SW480 (cell line): ENCODE data around the gene TNRC6B.
"Not testable (repeated sequence)": the region's sequence is repeated elsewhere in the genome, so short reads cannot be mapped to it uniquely, and the experiment has no call there.

Experiments
- DNase-seq: peaks from one replicate; pipeline ENCODE4 v3.0.0-alpha.2; 2016; ENCODE audit warnings: low spot score

The TNRC6B gene, protein sequence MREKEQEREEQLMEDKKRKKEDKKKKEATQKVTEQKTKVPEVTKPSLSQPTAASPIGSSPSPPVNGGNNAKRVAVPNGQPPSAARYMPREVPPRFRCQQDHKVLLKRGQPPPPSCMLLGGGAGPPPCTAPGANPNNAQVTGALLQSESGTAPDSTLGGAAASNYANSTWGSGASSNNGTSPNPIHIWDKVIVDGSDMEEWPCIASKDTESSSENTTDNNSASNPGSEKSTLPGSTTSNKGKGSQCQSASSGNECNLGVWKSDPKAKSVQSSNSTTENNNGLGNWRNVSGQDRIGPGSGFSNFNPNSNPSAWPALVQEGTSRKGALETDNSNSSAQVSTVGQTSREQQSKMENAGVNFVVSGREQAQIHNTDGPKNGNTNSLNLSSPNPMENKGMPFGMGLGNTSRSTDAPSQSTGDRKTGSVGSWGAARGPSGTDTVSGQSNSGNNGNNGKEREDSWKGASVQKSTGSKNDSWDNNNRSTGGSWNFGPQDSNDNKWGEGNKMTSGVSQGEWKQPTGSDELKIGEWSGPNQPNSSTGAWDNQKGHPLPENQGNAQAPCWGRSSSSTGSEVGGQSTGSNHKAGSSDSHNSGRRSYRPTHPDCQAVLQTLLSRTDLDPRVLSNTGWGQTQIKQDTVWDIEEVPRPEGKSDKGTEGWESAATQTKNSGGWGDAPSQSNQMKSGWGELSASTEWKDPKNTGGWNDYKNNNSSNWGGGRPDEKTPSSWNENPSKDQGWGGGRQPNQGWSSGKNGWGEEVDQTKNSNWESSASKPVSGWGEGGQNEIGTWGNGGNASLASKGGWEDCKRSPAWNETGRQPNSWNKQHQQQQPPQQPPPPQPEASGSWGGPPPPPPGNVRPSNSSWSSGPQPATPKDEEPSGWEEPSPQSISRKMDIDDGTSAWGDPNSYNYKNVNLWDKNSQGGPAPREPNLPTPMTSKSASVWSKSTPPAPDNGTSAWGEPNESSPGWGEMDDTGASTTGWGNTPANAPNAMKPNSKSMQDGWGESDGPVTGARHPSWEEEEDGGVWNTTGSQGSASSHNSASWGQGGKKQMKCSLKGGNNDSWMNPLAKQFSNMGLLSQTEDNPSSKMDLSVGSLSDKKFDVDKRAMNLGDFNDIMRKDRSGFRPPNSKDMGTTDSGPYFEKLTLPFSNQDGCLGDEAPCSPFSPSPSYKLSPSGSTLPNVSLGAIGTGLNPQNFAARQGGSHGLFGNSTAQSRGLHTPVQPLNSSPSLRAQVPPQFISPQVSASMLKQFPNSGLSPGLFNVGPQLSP (N-terminal part only)

DNA sequence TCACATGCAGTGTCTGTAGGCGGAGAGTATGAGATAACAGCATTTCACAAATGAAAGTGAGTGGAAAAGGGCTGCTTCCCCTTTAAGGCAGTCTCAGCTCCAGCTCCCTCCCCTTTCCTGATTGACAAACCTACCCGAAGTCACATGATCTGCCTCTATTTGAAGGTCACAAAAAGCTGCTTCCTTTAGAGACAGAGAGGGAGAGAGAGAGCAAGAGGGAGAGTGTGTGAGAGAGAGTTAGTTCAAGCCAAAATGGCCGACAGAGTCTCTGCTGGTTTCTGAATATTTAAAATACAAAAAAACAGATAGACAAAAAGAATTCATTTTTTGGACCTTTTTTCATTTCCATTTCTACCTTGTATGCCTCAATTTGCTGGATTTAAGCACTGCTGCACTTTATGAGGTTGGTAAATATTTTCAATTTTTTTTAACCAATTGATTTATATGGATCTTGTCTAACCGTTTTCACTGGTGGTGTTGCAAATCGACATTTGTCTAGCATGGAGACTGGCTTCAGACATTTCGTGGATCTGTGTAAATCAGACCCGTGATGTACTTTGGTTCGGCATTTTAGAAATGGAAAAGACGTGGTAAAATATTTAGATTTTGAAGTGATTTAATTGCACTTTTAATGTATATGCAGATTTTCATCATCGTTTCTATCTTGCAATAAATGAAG is at the start of gene TNRC6B:
TSS of gene TNRC6B (plus strand) at position 188 of the 679 bp plus-strand sequence. CDS start at position 399, 211 bp downstream.
- peak; percentile 97 for DNase-seq

DNA sequence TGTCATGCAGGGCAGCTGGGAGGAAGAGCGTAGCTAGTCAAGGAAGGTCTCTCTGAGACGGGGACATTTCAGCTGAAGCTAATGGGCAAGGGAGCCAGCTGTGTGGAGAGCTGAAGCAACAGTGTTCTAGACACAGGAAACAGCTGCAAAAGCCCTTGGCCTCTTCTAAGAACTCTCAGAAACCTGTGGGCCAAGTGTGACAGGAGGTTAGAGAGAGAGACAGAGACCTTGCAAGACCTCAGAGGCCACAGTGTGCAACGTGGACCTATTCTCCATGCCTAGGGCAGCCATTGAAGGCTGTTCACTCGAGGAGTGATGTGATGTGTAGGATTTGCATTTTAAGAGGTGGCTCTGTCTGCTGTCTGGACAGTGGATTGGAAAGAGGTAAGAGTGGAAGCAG is 48.7 kb upstream of the TNRC6B start:
- no peak for DNase-seq

DNA sequence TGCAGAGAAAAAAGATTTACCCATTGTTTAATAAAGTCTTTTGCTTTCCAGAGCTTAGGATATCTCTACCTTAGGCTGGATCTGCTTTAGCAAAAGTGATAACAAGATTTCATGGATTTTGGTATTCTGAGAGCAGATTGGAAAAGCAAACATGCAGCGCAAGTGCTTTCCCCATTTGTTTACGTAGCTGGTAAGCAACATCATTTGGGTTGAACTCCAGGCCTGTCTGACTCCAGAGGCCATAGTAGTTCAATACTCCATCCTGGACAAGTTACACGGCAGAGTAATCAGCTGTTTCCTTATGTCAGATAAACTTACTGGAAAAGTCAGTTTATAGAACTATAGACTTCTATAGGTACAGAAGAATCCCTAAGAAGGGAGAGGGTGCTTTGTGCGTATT is 40.6 kb upstream of the TNRC6B start:
- DNase-seq: no peak

DNA sequence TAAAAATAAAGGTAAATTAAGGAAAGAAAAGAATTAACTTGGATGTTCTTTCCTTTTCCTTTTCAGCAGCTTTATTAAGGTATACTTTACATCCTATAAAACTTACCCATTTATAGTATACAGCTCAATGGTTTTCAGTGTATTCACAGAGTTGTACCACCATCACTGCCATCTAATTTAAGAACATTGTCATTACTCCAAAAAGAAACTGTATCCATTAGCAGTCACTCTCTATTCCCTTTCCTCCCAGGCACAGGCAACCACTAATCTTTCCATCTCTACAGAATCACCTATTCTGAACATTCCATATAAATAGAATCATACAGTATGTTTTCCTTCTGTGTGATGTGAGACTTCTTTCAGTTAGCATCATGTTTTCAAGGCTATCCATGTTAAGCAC is 38.9 kb upstream of the TNRC6B start:
- DNase-seq: no peak

DNA sequence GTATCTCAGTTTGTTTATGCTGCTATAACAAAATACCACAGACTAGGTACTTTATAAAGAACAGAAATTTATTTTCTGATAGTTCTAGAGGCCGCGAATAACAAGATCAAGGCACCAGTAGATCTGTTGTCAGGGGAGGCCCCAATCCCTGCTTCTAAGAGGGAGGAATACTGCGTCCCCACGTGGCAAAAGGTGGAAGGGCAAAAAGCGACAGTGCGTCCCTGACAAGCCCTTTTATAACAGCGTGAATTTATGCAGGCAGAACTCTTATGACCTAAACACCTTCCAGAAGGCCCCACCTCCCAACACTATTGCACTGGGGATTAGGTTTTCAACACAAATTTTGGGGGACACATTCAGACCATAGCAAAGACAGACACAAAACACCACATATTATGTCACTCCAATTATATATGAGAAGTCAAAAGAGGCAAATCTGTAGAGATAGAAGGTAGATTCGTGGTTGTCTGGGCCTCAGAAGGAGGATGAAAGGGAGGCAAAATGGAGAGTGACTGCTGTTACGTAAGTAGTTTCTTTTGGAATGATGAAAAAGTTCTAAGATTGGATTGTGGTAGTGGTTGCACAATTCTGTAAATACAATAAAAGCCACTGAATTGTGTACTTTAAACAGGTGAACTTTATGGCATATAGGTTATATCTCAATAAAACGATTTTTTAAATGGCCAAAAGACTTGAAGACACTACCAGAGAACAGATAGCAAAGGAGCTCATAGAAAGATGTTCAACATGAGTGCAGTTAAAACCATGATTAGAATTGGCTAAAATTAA is 30.1 kb upstream of the TNRC6B start:
- DNase-seq: no peak

DNA sequence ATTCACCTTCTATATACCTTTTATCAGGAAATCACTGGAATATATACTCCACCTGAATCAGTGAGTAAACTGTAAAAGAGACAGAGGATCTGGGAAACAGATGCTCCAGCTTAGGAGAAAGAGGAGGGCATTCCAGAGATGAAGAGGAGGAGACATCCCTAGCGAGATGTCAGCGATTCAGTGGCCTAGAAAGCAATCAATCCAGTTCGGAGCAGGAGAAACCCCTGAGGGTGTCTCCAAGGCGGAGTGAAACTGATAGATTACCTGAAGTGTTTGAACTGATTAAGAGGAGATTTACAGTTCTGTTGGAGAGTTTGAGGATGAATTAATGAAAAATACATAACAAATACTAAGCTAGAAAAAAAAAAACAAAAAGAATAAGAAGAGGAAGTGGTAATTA is 24.5 kb upstream of the TNRC6B start:
- DNase-seq: no peak

DNA sequence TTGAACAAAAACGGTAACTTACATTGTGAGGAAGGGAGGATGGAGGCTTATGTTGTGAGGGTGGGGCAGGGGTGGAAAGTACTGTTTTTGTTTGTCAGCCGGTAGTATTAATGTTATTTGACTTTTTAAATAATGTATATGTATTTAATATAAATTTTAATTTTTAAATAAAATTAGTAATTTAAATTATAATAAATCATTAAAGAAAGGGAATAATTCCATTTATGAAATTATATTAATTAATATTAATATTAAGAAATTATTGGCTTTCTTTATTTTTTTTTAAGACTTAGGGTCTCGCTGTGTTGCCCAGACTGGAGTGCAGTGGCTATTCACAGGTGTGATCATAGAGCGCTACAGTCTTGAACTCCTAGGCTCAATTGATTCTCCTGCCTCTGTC is 24.0 kb upstream of the TNRC6B start:
- DNase-seq: no peak

DNA sequence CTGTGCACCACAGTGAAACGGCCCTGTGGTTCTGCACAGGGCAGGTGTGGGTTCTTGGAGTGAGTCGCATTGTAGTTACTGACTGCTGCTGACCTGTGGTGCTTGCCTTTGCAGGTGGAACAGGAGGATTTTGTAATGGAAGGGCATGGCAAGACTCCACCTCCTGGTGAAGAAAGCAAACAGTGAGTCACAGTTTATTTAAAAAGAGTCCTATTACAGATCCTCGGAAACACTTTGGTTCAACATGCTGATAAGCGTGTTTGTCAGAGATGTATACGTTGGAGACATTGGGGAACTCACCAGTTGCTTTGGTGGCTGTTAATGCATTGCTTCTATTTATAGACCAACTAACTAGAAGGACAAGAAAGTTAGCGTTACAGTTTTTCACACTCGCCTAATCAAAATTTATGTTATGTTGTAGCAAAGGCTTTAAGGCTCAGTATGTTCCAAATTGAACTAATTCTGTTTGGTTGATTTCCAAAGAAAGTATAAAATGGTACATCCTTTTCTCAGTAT is 21.7 kb upstream of the TNRC6B start:
- peak; percentile 81 for DNase-seq

DNA sequence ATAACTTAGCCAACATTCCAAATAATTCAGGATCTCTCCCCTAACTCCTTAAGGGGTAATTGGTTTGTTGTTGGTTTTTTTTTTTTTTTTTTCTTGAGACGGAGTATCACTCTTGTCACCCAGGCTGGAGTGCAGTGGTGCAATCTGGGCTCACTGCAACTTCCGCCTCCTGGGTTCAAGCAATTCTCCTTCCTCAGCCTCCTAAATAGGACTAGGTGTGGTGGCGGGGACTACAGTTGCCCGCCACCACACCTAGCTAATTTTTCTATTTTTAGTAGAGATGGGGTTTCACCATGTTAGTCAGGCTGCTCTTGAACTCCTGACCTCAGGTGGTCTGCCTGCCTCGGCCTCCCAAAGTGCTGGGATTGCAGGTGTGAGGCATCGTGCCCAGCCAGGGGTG is 21.0 kb upstream of the TNRC6B start:
- DNase-seq: not testable (repeated sequence)

DNA sequence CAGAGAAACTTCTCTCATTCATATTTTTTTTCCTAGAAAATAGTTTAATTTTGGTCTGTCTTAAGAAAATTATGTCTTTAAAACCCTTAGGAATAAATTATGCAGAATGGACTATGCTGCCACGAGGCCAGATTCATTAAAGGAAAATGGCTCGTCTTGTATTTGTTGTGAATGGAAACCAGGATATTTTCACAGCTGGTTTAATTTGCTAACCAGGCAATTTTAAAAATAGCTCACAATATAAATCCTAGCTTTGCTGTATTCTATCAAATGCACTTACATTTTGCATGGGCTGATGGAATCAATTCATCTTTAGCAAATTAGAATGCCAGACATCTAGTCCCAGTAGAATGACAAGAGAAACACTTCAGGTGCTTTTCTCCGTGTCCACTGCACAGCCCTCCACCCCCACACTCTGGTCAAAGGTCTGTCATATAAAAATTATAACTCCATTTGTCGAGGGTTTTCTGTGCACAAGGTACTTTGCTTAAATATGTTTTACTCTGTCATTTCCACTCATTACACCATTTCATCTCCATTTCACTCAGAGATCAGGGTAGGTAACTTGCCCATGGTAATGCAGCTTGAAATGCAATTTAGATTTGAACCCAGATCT is 20.3 kb upstream of the TNRC6B start:
- no peak for DNase-seq

DNA sequence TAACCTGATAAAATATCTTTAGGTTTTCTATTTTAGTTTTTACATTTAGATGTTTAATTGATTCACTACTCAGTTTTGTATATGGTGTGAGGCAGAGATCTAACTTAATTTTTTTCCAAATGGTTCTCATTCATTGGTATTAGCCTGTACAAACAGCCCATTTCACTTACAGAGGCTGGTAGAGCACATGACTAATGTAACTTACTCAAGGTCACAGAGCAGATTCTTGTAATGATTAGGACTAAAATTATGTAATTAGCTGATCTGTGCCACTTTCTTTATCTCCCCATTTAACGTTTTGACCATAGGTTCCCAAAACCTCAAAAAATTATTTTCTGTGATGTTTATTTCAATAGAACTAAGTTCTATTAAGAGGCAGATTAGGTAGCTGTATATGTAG is 16.5 kb upstream of the TNRC6B start:
- DNase-seq: no peak

DNA sequence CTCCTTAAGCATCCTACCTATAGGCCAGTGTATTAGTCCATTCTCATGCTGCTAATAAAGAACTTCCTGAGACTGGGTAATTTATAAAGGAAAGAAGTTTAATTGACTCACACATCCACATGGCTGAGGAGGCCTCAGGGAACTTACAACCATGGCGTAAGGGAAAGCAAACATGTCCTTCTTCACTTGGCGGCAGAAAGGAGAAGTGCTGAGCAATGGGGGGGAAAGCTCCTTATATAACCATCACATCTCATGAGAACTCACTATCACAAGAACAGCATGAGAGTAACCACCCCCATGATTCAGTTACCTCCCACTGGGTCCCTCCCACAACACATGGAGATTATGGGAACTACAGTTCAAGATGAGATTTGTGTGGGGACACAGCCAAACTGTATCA is 12.2 kb upstream of the TNRC6B start:
- DNase-seq: not testable (repeated sequence)

DNA sequence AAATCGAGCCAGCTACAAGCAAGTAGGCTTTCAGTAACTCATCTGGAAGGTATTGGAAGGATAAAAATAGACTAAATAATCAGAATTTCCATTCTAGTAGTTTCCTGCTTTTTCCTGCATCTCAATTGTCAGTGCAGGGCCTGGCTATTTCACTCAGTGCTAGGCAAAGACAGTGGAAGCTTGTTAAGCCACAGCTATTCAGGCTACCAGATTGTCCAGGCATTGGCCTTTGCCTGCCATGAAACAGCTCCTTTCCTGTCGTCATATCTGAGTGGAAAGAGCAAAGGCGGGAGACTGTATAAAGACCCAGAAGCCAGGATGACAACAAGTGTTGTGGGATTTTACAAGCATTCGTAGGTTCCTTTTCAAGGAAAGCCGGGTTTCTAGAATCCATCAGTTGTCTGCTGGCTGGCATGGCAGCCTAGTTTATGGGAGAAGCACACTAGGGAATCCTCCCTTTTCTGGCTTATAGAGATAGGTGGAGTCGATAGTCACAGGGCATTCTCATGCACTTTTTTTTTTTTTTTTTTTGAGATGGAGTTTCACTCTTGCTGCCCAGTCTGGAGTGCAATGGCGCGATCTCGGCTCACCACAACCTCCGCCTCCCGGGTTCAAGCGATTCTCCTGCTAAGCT is 2.0 kb upstream of the TNRC6B start:
- DNase-seq: no peak

DNA sequence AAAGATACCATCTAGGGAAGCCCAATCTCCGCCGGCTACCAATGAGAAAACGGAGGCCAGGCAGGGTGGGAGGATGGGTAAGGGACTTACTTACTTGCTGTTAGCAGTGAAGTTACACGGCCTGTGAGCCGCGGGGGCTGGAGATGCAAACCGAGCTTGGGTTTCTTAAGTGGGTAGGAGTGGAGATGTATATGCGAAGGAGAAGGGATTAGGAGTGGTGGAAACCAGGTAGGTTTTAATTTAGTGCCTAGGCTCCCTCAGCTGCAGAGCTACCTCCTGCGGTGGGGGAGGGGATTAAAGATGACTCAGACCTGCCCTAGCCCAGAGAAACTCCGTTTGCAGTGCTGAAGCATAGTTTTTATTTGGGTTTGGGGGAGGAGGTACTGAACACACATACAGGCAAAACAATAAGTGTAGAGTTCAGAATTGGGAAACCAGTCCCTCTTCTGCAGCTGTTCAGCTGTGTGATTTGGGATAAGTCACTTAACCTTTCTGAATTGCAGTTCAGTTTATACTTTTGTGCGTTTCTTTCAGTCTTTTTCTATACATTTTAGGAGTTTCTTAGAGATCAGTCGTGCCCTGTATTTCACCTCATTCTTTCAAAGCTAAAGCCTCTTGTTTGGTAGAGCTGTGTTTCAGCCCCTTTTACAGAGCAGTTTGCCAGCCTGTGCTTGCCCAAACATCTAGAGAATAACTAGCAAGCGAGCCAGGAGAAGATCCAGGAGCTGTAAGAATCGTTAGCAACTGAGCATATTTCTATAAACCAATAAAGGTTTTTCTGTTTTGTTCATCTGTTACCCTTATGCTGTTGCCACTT is 596 bp upstream of the TNRC6B start:
- peak; percentile 35 for DNase-seq

DNA sequence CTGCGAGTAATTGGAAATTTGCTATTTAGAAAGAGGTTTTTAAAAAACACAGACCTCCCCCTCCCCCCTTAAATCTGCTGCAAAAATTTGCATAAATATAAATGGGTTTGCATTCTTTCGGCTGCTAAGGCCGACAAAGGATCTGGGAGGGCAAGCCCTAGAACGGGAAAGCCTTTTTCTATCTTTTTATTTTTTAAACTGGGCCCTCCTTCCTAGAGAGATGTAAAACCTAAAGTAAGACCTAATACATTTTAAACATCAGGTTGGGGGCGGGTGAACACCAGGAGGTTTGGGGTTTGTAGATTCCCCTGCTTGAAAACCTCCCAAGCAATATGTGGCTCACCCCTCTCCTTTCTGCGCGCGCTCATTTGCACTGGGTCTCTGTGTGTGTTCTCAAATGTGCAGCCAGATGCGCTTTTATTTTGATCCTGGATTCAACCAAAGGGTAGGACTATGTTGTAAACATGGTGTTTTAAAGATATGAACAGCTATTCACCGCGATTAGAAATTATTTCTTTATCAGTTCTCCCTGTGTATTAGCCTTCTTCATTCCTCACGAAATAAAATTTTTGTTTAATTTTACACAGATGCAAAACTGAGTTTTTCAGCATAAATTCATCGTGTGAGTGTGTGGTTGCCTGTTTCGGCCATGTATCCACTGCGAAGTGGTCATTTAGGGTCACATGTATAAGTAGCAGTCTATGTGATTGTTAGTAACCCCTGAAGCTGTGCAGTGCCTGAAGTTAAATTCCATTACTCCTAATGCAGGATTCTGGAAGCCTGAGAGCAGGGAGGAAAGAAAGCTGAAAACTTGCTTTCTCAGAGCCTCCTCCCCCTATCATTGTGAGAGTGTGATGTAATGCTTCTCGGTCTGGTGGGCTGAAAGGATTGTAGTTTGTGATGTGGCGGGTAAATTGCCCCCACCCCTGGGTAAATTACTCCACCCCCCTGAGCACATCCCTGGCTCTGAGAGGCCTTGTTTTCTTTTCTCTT is 988 bp downstream of the TNRC6B start:
- peak; percentile 36 for DNase-seq

DNA sequence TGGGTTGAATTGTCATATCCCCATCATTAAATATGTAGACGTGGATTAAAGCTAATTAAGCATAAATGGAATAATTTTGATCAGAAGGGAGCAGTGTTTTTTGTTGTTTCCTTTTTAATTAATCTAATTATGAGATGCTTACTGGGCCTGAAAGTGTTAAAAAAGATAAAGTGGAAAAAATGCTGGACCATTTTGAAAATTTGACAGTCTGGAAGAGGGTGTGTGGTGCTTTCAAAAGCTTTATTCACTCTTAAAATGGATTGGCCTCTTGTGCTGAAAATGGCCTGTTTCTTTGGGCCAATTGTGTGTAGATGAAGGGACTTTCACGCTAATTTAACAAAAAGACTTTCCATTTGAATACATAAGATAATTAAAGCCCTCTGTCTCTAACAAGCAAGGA is 1.8 kb downstream of the TNRC6B start:
- no peak for DNase-seq

DNA sequence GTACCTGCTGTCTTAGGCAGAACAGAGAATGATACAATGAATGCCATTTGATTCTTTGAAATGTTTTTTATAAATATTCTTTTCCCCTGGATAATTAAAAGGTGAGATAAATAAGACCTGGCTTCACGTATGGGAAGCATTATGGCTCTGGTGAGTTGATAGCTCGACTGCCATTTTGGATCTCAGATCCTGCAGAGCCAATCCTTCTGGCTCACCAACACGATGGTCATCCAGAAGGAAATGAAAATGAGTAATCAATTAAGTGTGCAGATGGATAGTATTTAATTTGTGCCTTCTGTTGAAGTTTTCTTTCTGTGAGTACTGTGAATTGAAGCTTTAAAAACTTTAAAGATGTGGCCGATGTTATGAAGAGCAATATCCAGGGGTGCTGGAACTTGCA is 2.7 kb downstream of the TNRC6B start:
- DNase-seq: no peak

DNA sequence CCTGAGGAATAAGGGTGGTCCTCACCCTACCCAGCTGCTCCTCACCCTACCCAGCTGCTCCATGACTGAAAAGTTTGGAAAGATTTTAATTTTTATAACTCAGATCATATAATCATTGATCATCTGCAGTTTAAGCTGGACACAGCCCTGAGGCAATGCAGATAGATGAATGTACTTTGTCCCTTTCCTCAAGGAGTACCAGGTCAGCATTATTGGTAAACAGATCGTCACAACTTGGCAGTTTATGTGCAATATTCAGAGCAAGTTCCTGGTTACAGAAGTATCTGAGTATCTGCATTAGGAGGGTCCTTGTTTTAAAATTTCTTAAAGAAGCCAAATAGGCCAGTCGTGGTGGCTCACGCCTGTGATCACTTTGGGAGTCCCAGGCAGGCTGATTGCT is 3.6 kb downstream of the TNRC6B start:
- DNase-seq: no peak
